Esophagus (tissue), 2 donors: ENCODE results near the gene IL20. TPM values are rescaled to one million over a fixed set of nuclear protein-coding genes. Genes with fewer than 3 reads are reported as not detected.

Experiments
- H3K27ac ChIP-seq, 2 donors: one replicate each; pipeline ENCODE4 v1.5.1; 2013; ENCODE audit warnings: low read depth in 2 of 2, mild to moderate bottlenecking in 2 of 2, inconsistent platforms in 1 of 2, low read length in 1 of 2, moderate library complexity in 1 of 2
- H3K27me3 ChIP-seq, 2 donors: one replicate each; pipeline ENCODE4 v1.6.1; 2013; ENCODE audit warnings: low read length in 2 of 2, control low read depth in 1 of 2, mild to moderate bottlenecking in 1 of 2; ENCODE audit not compliant: insufficient read depth in 2 of 2, control insufficient read depth in 1 of 2
- H3K36me3 ChIP-seq, 2 donors: one replicate each; pipeline ENCODE4 v1.6.1; 2013; ENCODE audit warnings: low read length in 1 of 2; ENCODE audit not compliant: control insufficient read depth in 2 of 2, insufficient read depth in 2 of 2
- H3K4me1 ChIP-seq, 2 donors: one replicate each; pipeline ENCODE4 v1.6.1; 2013; ENCODE audit warnings: low read length in 1 of 2; ENCODE audit not compliant: control insufficient read depth in 2 of 2, insufficient read depth in 2 of 2
- H3K4me3 ChIP-seq, 2 donors: one replicate each; pipeline ENCODE4 v1.5.1; 2013; ENCODE audit warnings: low read length in 2 of 2, mild to moderate bottlenecking in 2 of 2, low read depth in 1 of 2, moderate library complexity in 1 of 2
- H3K9me3 ChIP-seq, 2 donors: one replicate each; pipeline ENCODE4 v1.6.1; 2013; ENCODE audit warnings: mild to moderate bottlenecking in 2 of 2, low read depth in 1 of 2, low read length in 1 of 2, moderate library complexity in 1 of 2; ENCODE audit not compliant: control insufficient read depth in 2 of 2, insufficient read depth in 1 of 2
- WGBS, 2 donors: extraction: QIAGEN DNeasy Blood & Tissue Kit; methylation state at CpG; one replicate each; pipeline ENCODE4 v1.1.7; 2013; 5-methylcytosine and 5-hydroxymethylcytosine counted together
- polyA plus RNA-seq, 2 donors: library from polyadenylated mRNA; stranded (reverse); fragments of 200-250 nt; gene quantifications; one replicate each; pipeline ENCODE4 v1.2.3, GENCODE V29; 2013
- donor health status: healthy with polysubstance abuse.
- donor health status: Bipolar disorder and iron deficiency.

IL20 gene
- polyA plus RNA-seq, 2 donors = 0.05 TPM; not detected in 1

DNA sequence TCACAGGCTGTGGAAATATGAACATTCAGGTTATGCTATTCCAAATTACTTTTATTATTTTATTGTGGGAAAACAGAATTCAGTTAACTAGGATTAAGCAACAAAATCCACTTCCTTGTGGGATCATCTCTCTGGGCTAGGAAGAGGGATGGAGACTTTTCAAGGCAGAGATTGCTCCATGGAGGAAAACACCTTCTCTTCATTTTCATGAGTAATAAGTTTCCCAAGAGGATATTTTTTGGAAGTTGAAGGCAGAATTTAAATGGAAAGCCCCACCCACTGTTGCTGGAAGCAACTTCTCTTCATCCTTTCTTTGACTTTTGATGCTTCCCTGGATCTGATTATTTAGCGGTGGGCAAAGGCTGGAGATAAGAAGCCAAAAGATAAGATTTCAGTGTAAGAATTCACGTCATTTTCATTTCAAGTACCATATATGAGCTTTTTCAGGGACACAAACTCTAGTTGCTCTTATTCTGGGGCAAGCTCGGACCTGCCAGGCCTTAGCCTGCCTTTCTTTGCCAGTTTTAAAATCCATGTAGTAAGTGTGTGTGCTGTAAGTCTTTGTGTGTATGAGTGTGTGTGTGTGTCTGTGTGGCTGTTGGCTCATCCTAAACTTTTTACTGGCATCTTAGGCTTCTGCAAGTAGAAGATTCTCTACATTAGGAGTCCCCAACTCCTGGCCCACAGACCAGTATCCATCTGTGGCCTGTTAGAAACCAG is 20.1 kb downstream of the IL20 start:
- no peaks in the 10 kb centered on the region for H3K4me1 ChIP-seq
- WGBS, 2 donors = 44 to 62% methylated on average over 3 of the region's 3 CpGs
- no peak overlapping the region for H3K27ac ChIP-seq
- no peaks in the 10 kb centered on the region for H3K27me3 ChIP-seq
- no peak overlapping the region for H3K4me3 ChIP-seq
- no peaks in the 10 kb centered on the region for H3K36me3 ChIP-seq
- H3K9me3 ChIP-seq = no peaks in the 10 kb centered on the region

DNA sequence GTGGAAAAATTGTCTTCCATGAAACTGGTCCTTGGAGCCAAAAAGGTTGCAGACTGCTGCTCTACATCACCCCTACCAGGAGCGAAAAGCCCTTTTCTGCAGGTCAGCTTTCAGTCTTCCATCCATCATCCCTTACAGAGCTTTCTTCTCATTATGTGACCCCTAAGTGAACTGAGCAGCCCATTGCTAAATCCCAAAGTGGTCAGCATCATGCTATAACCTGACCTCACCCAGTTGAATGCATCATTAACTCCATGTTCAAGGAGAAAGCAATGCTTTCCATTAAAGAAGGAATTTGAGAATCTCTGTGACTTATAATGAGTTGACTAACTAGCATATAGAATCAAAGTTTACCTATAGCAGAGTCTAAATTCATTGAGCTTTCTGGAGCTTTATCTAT is 21.4 kb downstream of the IL20 start:
- 85 to 93% methylated on average over 1 of the region's 1 CpG for WGBS, 2 donors
- no peak overlapping the region for H3K4me3 ChIP-seq
- H3K27ac ChIP-seq = no peak overlapping the region
- no peaks in the 10 kb centered on the region for H3K9me3 ChIP-seq
- H3K36me3 ChIP-seq = no peaks in the 10 kb centered on the region
- no peaks in the 10 kb centered on the region for H3K4me1 ChIP-seq
- H3K27me3 ChIP-seq = no peaks in the 10 kb centered on the region

DNA sequence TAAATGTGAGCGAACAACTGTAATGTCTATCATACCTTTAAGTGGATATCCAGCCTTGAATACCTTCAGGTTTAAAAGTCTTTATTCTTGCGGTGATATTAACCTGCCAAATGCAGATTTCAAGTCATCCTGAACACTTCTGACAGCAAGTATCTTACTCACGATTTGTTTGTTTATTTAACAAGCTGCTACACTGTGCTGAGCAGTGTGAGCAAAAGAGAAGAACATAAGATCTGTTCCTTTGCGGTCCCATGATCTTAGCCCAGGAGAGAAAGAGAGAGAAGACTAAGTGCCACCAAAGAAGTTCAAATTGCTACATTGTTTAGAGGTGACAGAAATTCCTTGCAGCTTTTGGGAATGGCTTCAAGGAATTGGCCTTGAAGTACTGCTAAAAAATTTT is 22.3 kb downstream of the IL20 start:
- H3K27me3 ChIP-seq = no peaks in the 10 kb centered on the region
- H3K27ac ChIP-seq = no peak overlapping the region
- H3K36me3 ChIP-seq = no peaks in the 10 kb centered on the region
- no peaks in the 10 kb centered on the region for H3K4me1 ChIP-seq
- no peaks in the 10 kb centered on the region for H3K9me3 ChIP-seq
- 52 to 59% methylated on average over 4 of the region's 4 CpGs for whole genome bisulfite sequencing, 2 donors
- H3K4me3 ChIP-seq = no peak overlapping the region

DNA sequence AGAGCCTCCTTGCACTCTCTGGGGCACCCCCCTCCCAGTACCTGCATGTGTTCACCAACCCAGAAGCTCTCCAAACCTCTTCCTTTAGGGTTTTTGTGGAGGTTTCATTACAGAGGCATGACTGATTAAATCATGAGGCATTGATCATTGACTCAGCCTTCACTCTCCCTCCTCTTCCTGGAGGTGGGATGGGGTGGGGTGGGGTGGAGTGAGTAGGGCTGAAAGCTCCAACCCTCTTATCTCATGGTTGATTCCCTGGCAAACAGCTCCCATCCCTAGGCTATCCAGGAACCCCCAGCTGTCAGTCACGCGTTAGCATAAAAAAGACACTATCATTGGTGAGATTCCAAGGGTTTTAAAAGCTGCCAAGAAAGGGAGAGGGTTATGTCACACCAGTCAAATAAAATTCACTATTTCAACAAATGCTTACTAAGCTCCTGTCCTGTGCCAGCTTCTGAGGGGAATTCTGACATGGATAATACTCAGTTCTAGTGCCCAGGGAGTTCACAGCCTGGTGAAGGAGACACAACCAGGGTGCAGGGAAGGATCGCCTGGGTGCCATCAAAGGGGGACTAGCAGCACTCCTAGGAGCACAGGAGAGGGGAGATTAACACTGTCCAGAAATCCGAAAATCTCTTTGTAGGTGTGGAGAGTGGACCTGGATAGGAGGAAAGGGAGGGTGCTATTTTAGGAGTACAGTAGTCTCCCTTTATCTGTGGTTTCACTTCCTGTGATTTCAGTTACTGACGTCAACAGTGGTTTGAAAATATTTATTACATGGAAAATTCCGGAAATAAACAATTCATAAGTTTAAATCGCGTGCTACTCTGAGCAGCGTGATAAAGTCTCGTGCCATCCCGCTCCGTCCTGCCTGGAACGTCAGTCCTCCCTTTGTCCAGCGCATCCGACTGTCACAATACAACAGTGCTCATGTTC is 25.0 kb downstream of the IL20 start:
- 50 to 60% methylated on average over 15 of the region's 15 CpGs for WGBS, 2 donors
- Histone ChIP-seq H3K9me3 (no peaks in the 10 kb centered on the region), H3K27ac (no peak overlapping the region), H3K4me1 (no peaks in the 10 kb centered on the region), H3K4me3 (no peak overlapping the region), H3K27me3 (no peaks in the 10 kb centered on the region), H3K36me3 (no peaks in the 10 kb centered on the region)

DNA sequence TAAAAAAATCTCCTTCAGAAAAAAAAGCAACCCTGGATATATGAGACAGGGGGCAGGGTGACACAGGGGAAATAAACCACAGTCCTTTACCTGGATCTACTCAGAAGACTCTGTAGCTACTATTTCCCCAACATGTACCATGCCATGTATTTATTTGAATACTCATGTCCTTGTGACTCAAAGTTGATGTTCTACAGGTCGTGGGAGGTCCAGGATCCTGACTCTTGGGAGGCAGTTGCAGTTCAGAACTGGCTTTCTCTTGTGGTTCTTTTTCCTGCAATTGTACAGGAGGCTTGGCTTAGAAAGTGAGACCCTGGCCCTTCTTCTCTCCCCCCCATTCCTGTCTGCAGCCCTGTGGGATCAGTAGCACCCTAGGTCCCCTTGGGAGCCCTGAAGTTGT is 26.0 kb downstream of the IL20 start:
- Histone ChIP-seq H3K4me1 (peaks cover 0 to under 1% of the 10 kb centered on the region in 2 donors), H3K9me3 (no peaks in the 10 kb centered on the region), H3K36me3 (no peaks in the 10 kb centered on the region), H3K27me3 (no peaks in the 10 kb centered on the region), H3K4me3 (no peak overlapping the region), H3K27ac (no peak overlapping the region)
- WGBS, 2 donors = 69 to 73% methylated on average over 1 of the region's 1 CpG

DNA sequence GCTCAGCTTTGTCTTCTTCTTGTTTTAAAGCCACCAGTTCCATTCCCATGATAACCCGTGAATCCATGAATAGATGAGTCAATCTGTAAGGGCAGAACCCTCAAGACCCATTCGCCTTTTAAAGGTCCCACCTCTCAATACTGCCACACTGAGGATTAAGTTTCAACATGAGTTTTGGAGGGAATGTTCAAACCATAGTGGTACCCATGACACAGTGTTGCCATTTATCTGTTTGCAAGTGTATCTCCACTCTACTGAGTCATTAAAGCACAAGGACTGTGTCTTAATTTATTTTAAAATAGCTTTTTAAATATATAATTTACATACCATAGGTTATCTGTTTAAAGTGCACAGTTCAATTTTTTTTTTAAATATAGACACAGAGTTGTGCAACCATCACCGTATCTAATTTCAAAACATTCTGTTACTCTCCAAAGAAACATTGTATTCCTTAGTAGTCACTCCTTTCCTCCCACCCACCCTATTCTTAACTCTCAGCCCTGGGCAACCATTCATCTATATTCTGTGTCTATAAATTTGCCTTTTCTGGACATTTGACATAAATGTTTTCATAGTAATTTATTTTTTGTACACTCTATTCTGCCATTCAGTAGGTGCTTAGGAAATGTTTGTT is 27.0 kb downstream of the IL20 start:
- no peak overlapping the region for H3K27ac ChIP-seq
- H3K27me3 ChIP-seq = no peaks in the 10 kb centered on the region
- no peak overlapping the region for H3K4me3 ChIP-seq
- H3K9me3 ChIP-seq = no peaks in the 10 kb centered on the region
- H3K4me1 ChIP-seq = peaks cover 0 to 3% of the 10 kb centered on the region in 2 donors
- no peaks in the 10 kb centered on the region for H3K36me3 ChIP-seq
- 76 to 89% methylated on average over 3 of the region's 3 CpGs for WGBS, 2 donors

DNA sequence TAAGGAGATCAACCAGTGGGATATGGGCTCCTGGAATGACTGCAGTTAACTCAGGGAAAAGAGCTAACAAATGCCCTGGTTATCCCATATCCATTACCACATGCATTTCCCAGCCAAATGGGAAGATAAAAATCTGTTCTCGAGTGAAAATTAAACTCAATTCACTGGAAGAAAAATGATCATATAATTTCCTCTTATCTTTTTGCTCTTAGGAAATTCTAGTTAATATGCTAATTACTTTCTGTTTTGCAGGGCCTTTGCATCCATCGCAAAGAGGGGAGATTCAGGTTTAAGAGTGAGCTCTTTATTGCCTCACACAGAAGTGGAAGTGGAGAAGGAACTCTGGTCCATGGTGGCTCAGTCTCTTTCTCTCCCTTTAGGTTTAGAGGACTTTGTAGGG is 28.0 kb downstream of the IL20 start:
- 71 to 77% methylated on average over 2 of the region's 2 CpGs for WGBS, 2 donors

GRCh38 chr1:206895325-206895724 is 29.9 kb downstream of the IL20 start:
- H3K27ac ChIP-seq = peak overlapping the region in 1 of 2 donors; percentile 33
- peaks cover 2 to 3% of the 10 kb centered on the region in 2 donors for H3K4me1 ChIP-seq
- 44 to 51% methylated on average over 3 of the region's 3 CpGs for WGBS, 2 donors
- no peaks in the 10 kb centered on the region for H3K36me3 ChIP-seq
- H3K27me3 ChIP-seq = no peaks in the 10 kb centered on the region
- H3K4me3 ChIP-seq = no peak overlapping the region
- no peaks in the 10 kb centered on the region for H3K9me3 ChIP-seq

More for the DNA sequence above, 28.0 kb downstream of the IL20 start:
- no peak overlapping the region for H3K27ac ChIP-seq
- H3K27me3 ChIP-seq = no peaks in the 10 kb centered on the region
- H3K9me3 ChIP-seq = no peaks in the 10 kb centered on the region
- H3K4me3 ChIP-seq = no peak overlapping the region
- H3K4me1 ChIP-seq = peaks cover 0 to 3% of the 10 kb centered on the region in 2 donors
- H3K36me3 ChIP-seq = no peaks in the 10 kb centered on the region

- peak overlapping the region in 1 of 2 donors; percentile 33 for H3K27ac ChIP-seq
- WGBS, 2 donors = 25 to 36% methylated on average over 3 of the region's 3 CpGs
These were observed 30.4 kb downstream of the IL20 start for GRCh38 chr1:206895837-206896242.

More at GRCh38 chr1:206895837-206896242, 30.4 kb downstream of the IL20 start:
- no peaks in the 10 kb centered on the region for H3K27me3 ChIP-seq
- H3K9me3 ChIP-seq = no peaks in the 10 kb centered on the region
- H3K4me3 ChIP-seq = no peak overlapping the region
- H3K4me1 ChIP-seq = peaks cover 2 to 3% of the 10 kb centered on the region in 2 donors
- no peaks in the 10 kb centered on the region for H3K36me3 ChIP-seq
